Epithelial cell of esophagus (primary cell): ENCODE measurements around the gene INPP5E.

ENCODE experiments used
- DNase-seq: peaks from one replicate; pipeline ENCODE4 v3.0.0; 2010; ENCODE audit warnings: low read depth
- H3K4me3 ChIP-seq: 2 replicates; pipeline ENCODE4 v1.5.1; 2011; ENCODE audit warnings: mild to moderate bottlenecking, low read length, control low read depth
- TF ChIP-seq, protein P1 (sequence below): IDR thresholded peaks from 2 replicates; pipeline ENCODE4 v1.5.1; 2011; ENCODE audit warnings: low read depth, mild to moderate bottlenecking, low read length, control low read depth, inconsistent platforms; ENCODE audit not compliant: insufficient read depth; ENCODE audit errors: missing control alignments

Gene INPP5E

DNA sequence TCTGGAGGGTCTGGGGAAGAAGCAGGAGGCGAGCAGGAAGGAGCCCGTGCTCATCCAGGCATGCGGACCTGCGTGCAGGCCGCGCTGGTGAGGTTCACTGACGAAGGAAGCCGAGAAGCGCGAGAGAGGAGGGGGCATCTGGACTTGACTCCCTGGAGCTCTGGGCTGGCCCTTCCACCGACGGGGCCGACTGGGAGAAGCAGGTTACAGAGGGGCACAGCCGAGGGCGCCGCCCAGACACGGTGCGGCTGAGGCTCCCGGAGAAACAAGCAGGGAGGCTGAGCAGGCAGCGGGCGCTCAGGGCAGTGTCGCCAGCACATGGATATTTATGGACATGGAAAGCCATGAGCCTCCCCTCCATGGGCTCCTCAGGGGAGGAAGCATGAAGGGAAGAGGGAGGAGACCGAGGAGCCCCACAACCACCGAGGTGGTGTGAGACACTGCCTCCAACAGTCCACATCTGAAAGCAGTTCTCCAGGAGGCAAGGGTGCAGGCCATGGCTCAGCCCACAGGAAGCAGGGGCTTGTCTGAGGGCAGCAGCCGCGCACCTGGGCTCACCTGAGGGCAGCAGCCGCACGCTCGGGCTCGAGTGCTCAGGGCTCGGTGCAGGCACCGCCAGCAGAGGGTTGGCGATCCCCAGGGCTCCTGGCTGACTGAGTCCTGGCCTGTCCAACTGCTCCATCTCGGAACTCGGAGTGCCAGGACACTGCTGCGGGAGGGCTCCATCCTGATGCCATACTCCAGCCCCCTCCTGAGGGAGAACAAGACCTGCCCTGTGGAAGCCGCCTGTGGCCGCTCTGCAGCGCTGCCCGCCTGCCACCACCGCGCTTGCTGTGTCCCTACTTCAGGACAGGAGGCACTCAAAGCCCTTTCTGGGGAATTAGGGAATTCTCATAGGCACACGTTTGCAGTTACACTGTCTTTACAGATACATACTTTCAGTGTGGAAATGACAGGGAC lies 15.7 kb upstream of the INPP5E start:
- no peak overlapping the region for H3K4me3 ChIP-seq
- no peak for DNase-seq
- TF ChIP-seq, protein P1, sequence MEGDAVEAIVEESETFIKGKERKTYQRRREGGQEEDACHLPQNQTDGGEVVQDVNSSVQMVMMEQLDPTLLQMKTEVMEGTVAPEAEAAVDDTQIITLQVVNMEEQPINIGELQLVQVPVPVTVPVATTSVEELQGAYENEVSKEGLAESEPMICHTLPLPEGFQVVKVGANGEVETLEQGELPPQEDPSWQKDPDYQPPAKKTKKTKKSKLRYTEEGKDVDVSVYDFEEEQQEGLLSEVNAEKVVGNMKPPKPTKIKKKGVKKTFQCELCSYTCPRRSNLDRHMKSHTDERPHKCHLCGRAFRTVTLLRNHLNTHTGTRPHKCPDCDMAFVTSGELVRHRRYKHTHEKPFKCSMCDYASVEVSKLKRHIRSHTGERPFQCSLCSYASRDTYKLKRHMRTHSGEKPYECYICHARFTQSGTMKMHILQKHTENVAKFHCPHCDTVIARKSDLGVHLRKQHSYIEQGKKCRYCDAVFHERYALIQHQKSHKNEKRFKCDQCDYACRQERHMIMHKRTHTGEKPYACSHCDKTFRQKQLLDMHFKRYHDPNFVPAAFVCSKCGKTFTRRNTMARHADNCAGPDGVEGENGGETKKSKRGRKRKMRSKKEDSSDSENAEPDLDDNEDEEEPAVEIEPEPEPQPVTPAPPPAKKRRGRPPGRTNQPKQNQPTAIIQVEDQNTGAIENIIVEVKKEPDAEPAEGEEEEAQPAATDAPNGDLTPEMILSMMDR = no peak

DNA sequence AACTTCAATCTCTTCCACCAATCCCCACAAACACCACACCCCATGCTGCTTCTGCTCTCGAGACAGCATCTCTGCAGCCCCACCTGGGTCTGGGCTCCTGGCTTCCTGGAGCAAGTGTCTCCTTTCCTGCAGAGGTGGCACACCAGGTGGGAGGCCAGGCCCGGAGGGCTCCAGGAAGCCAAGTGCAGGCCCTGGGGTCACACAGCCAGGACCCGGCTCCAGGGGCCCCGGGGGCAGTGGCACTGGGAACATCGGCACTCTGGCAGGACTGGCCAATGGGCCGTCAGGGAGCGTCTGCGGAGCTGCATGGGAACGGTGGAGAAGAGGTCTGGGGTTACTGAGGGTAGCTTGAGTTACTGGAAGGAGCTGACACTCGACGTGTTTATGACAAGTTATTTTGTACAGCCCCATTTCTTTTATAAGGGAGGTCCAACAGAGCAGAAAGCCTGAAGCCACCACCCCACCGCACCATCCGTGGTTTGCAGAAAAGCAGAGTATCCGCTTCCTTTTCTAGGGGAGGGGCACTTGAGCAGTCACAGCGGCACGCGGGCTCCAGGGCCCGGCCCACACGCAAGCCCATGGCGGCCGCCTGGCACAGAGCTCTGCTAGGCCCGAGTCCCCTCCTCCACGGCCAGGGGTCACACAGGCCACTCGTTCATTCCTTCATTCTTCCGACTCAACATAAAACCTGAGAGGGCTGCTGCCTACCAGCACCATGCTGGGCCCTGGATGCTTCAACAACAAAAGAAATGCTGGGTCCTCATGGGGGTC lies 14.6 kb upstream of the INPP5E start:
- no peak overlapping the region for H3K4me3 ChIP-seq
- TF ChIP-seq, protein P1 = no peak
- DNase-seq = no peak

DNA sequence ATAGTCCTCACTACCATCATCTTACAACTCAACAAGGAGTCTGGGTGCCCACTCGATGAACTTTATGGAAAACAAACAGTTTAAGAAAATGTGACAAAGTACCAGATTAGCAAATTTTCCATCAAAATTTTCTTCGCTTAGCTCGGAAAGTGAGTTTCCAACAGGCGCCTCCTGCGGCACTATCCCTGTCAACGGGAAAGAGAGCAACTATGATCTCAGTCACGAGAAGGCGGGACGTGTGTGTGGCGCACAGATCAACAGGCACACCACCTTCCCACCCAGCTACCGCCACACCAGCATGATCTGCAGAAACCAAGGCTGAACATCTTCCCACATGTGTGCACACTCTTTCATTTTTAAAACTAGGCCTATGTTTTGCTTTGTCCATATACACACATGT lies 13.7 kb upstream of the INPP5E start:
- DNase-seq = no peak
- H3K4me3 ChIP-seq = no peak overlapping the region
- TF ChIP-seq, protein P1 = no peak

DNA sequence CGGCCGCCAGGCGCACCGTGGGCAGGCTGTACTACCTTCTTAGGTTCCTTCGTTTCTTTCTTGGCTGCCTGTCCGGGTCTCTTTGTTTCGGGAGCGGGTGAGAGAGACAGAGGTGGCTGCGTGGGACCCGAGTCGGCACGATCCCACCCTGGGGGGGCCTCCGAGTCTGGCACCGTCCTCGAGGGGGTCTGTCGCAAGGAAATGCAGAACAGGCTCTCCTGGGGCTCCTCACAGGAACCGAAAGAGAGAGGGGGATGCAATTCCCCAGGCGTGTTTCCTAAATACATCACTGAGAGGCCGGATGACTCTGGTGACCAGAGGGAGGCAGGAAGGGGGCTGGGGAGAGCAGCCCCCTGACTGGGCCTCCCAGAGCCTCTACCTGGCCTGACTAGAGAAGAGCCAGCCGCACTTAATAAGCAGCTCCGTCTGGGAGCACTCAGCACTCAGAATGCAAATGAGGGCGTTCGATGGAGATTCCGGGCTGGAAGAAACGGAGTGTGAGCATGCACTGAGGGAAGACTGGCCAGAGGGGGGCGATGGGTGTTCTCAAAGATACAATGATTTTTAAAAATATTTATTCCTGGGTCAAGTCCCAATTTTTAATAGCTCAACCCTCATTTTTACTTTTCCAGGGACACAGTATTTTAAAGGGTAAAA lies 11.7 kb upstream of the INPP5E start:
- TF ChIP-seq, protein P1 = no peak
- DNase-seq = no peak
- no peak overlapping the region for H3K4me3 ChIP-seq

DNA sequence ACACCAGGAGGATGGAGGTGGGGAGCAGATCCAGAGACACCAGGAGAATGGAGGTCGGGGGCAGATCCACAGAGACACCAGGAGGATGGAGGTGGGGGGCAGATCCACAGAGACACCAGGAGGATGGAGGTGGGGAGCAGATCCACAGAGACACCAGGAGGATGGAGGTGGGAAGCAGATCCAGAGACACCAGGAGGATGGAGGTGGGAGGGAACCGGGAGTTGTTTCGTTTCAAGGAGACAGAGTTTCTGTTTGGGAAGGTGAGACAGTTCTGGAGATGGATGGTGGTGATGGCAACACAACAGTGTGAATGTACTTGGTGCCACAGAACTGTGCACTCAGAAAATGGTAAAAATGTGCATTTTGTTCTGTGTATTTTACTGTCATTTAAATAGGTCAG lies 9.0 kb upstream of the INPP5E start:
- H3K4me3 ChIP-seq = no peak overlapping the region
- TF ChIP-seq, protein P1 = no peak
- DNase-seq = no peak

DNA sequence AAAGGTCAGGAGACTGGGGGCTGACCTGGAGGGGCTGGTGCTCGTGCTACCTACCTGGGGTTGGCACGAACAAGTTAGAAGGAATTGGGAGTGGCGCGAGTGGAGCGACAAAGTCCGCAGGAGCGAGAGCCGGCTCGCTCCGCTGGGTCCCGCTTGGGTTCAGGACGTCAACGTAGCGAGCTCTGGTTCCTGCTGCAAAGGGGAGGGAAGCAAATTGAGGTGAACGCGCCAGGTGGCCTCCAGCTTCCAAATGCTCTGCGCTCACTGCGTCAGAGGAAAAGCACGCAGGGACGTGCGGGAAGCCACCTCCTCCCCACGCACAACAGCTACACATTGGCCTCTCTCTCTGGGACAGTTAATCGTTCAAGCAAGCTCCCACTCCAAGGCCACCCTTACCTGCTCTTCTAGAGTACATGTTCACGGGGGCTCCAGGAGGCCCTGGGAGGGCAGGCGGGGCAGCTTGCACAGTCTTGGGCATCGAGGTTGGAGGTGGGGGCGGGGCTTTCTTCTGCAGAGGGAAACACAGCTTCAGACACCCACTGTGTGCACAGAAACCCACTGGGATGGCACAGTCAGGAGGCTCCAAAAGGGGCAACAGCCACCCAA lies 7.6 kb upstream of the INPP5E start:
- H3K4me3 ChIP-seq = no peak overlapping the region
- TF ChIP-seq, protein P1 = no peak
- DNase-seq = no peak
